HepG2 (cell line): ENCODE measurements around the gene STOML2. TPM values are rescaled to one million over a fixed set of nuclear protein-coding genes. Genes with fewer than 3 reads are reported as not detected.
A peak's percentile ranks its signal among the peaks of the same experiment; 100 is the strongest.

Source experiments
- ATF5 ChIP-seq: sonication (generic); formaldehyde crosslinking; IDR thresholded peaks from 2 replicates; pipeline ENCODE4 v1.4.0; 2020; ENCODE audit warnings: mild to moderate bottlenecking, low read depth, missing genetic modification reagents
- CHCHD3 ChIP-seq: sonication (generic); formaldehyde crosslinking; IDR thresholded peaks from 2 replicates; pipeline ENCODE4 v1.8.0; 2022; ENCODE audit warnings: mild to moderate bottlenecking, missing genetic modification reagents, moderate library complexity
- DDIT3 ChIP-seq: sonication (generic); formaldehyde crosslinking; IDR thresholded peaks from 2 replicates; pipeline ENCODE4 v1.4.0; 2020; ENCODE audit warnings: mild to moderate bottlenecking, missing genetic modification reagents
- GATAD1 ChIP-seq: IDR thresholded peaks from 2 replicates; pipeline ENCODE4 v1.6.1; 2016; ENCODE audit warnings: missing genetic modification reagents, missing compliant biosample characterization
- GATAD2A ChIP-seq: IDR thresholded peaks from 2 replicates; pipeline ENCODE4 v1.6.1; 2016
- HINFP ChIP-seq: sonication (generic); formaldehyde crosslinking; IDR thresholded peaks from 2 replicates; pipeline ENCODE4 v1.4.0; 2020; ENCODE audit warnings: low read depth, mild to moderate bottlenecking, missing genetic modification reagents
- HNF4A ChIP-seq: sonication (generic); formaldehyde crosslinking; IDR thresholded peaks from 2 replicates; pipeline ENCODE4 v1.4.0; 2020; ENCODE audit warnings: missing genetic modification reagents
- IRX3 ChIP-seq: sonication (generic); formaldehyde crosslinking; IDR thresholded peaks from 2 replicates; pipeline ENCODE4 v1.8.1; 2023; ENCODE audit warnings: mild to moderate bottlenecking, low read depth, missing genetic modification reagents, borderline replicate concordance
- PCBP2 ChIP-seq: fragments of 200-400 bp; formaldehyde crosslinking; optimal IDR thresholded peaks from 2 replicates; pipeline ENCODE3; 2018; ENCODE audit warnings: low read length, low read depth; ENCODE audit not compliant: poor library complexity, severe bottlenecking
- SIX4 ChIP-seq: sonication (generic); formaldehyde crosslinking; IDR thresholded peaks from 2 replicates; pipeline ENCODE4 v1.4.0; 2020; ENCODE audit warnings: missing genetic modification reagents
- SMYD3 ChIP-seq: sonication (generic); formaldehyde crosslinking; IDR thresholded peaks from 2 replicates; pipeline ENCODE4 v1.8.1; 2023; ENCODE audit warnings: mild to moderate bottlenecking, missing genetic modification reagents
- SOX13 ChIP-seq, 3 experiments: fragments of 450-650 bp in 1 of 3; sonication (generic) in 1 of 3; formaldehyde crosslinking in 1 of 3; IDR thresholded peaks in 2 of 3; conservative IDR thresholded peaks in 1 of 3; 2 replicates each; pipeline versions ENCODE4 v1.5.0 to v1.6.1; 2016 to 2020; ENCODE audit warnings: antibody characterized with exemption in 1 of 3, mild to moderate bottlenecking in 1 of 3, missing compliant biosample characterization in 1 of 3, missing genetic modification reagents in 1 of 3, moderate library complexity in 1 of 3
- SOX6 ChIP-seq, 2 experiments: fragments of 450-650 bp in 1 of 2; sonication (generic) in 1 of 2; formaldehyde crosslinking in 1 of 2; IDR thresholded peaks; 2 replicates each; pipeline versions ENCODE4 v1.4.0 to v1.6.1; 2017 to 2020; ENCODE audit warnings: antibody characterized with exemption in 1 of 2, mild to moderate bottlenecking in 1 of 2, missing genetic modification reagents in 1 of 2
- TAF15 ChIP-seq: fragments of 200-400 bp; formaldehyde crosslinking; IDR thresholded peaks from one replicate; pipeline ENCODE4 v1.6.1; 2018; ENCODE audit warnings: mild to moderate bottlenecking, low read depth, low read length; ENCODE audit not compliant: poor library complexity, severe bottlenecking
- TOPORS ChIP-seq: sonication (generic); formaldehyde crosslinking; IDR thresholded peaks from 2 replicates; pipeline ENCODE4 v1.8.0; 2023; ENCODE audit warnings: mild to moderate bottlenecking, missing genetic modification reagents
- TRIM22 ChIP-seq: fragments of 450-650 bp; IDR thresholded peaks from 2 replicates; pipeline ENCODE4 v1.6.1; 2017
- ZBTB44 ChIP-seq: sonication (generic); formaldehyde crosslinking; IDR thresholded peaks from 2 replicates; pipeline ENCODE4 v1.4.0; 2020; ENCODE audit warnings: missing genetic modification reagents
- ZFYVE20 ChIP-seq: sonication (generic); formaldehyde crosslinking; IDR thresholded peaks from 2 replicates; pipeline ENCODE4 v1.8.0; 2023; ENCODE audit warnings: low read depth, mild to moderate bottlenecking, moderate library complexity, missing genetic modification reagents, borderline replicate concordance
- ZNF251 ChIP-seq: sonication (generic); formaldehyde crosslinking; IDR thresholded peaks from 2 replicates; pipeline ENCODE4 v1.9.0; 2021; ENCODE audit warnings: mild to moderate bottlenecking, missing genetic modification reagents
- ZNF292 ChIP-seq: sonication (generic); formaldehyde crosslinking; IDR thresholded peaks from 2 replicates; pipeline ENCODE4 v1.8.1; 2022; ENCODE audit warnings: mild to moderate bottlenecking, low read depth, missing genetic modification reagents, borderline replicate concordance
- ZNF33B ChIP-seq: sonication (generic); formaldehyde crosslinking; IDR thresholded peaks from 2 replicates; pipeline ENCODE4 v1.5.1; 2020; ENCODE audit warnings: mild to moderate bottlenecking, missing genetic modification reagents
- ZNF484 ChIP-seq: sonication (generic); formaldehyde crosslinking; IDR thresholded peaks from 2 replicates; pipeline ENCODE4 v1.5.1; 2020; ENCODE audit warnings: mild to moderate bottlenecking, low read depth, missing genetic modification reagents, borderline replicate concordance
- ZNF570 ChIP-seq: sonication (generic); formaldehyde crosslinking; IDR thresholded peaks from 2 replicates; pipeline ENCODE4 v1.4.0; 2020; ENCODE audit warnings: mild to moderate bottlenecking, missing genetic modification reagents, borderline replicate concordance
- polyA plus RNA-seq, 8 experiments: library from polyadenylated mRNA; depleted of rRNA in 3 of 8; stranded (reverse) in 7 of 8; unstranded in 1 of 8; fragments of >200 nt; fragmentation: Illumina TruSeq in 4 of 8; extraction: Trizol in 4 of 8; gene quantifications; 2 replicates each; pipeline versions ENCODE4 v1.2.1 to v1.2.3, GENCODE V29; 2011 to 2016; ENCODE audit warnings: low read depth in 4 of 8, missing spikeins in 1 of 8, mixed read lengths in 1 of 8; ENCODE audit not compliant: insufficient read depth in 1 of 8
- total RNA-seq, 5 experiments: library from RNA; depleted of rRNA; stranded (reverse); fragments of >200 nt; fragmentation: Illumina TruSeq; extraction: Trizol; gene quantifications; 2 replicates each; pipeline ENCODE4 v1.2.3, GENCODE V29; 2016; ENCODE audit warnings: low read depth in 1 of 5

Gene STOML2
- total and polyA plus RNA-seq, 2 of the 13 experiments (the other 11 are each of a cell fraction or from before 2014, with no cell fraction given) = 245 to 250 TPM

- TF ChIP-seq SOX6 (IDR thresholded peaks at IDR 0.05) (no peak), SOX6 (CRISPR knock-in tag; IDR thresholded peaks at IDR 0.05) (no peak; the same call in 1 of the 2 replicates), ZNF484 (CRISPR knock-in tag) (no peak), ZNF292 (CRISPR knock-in tag) (no peak), ZNF251 (CRISPR knock-in tag) (no peak), ZFYVE20 (CRISPR knock-in tag) (no peak), HNF4A (CRISPR knock-in tag) (peak; percentile 43; the same call in 1 of the 2 replicates), ATF5 (CRISPR knock-in tag) (no peak), HINFP (CRISPR knock-in tag) (no peak), DDIT3 (CRISPR knock-in tag) (no peak), TOPORS (CRISPR knock-in tag) (peak; percentile 32; the same call in 1 of the 2 replicates), SMYD3 (CRISPR knock-in tag) (no peak), GATAD1 (CRISPR knock-in tag) (peak; percentile 99), CHCHD3 (CRISPR knock-in tag) (no peak), TAF15 (no peak), SOX13 (IDR thresholded peaks at IDR 0.05) (no peak; the same call in 1 of the 2 replicates), SOX13 (CRISPR knock-in tag; conservative IDR thresholded peaks at IDR 0.05 in 1 of 2, IDR thresholded peaks at IDR 0.05 in 1 of 2) (peak in 1 of 2 experiments; percentile 36; a peak in 1 of 4 replicates), ZNF33B (CRISPR knock-in tag) (no peak), IRX3 (CRISPR knock-in tag) (peak; percentile 35; the same call in 1 of the 2 replicates), ZNF570 (CRISPR knock-in tag) (no peak), SIX4 (CRISPR knock-in tag) (peak; percentile 62; the same call in 1 of the 2 replicates), PCBP2 (no peak), GATAD2A (CRISPR knock-in tag) (peak; percentile 55; the same call in 1 of the 2 replicates), ZBTB44 (CRISPR knock-in tag) (no peak), TRIM22 (no peak)
Measured at GRCh38 chr9:35102769-35103659, at the start of gene STOML2 (continued).
